GM10248 (cell line): ENCODE data around the gene ALS2CL.
A peak's percentile ranks its signal among the peaks of the same experiment; 100 is the strongest.

Source experiments
- CTCF ChIA-PET: fragments of 300-600 bp; sonication (Branson Sonifier 250); formaldehyde crosslinking; extraction: SDS; loops from one replicate; lab custom pipeline; 2021; ENCODE audit warnings: antibody characterized with exemption; lab: Yijun Ruan, JAX
- POLR2A ChIA-PET: fragments of 350-650 bp; sonication (Branson Sonifier 250); formaldehyde crosslinking; extraction: SDS; loops from one replicate; lab custom pipeline; 2020; ENCODE audit warnings: antibody characterized with exemption; lab: Yijun Ruan, JAX
- DNase-seq: peaks from one replicate; pipeline ENCODE4 v3.0.0; 2012; ENCODE audit errors: extremely low spot score
- TF ChIP-seq, protein P1 (sequence below): IDR thresholded peaks from 2 replicates; pipeline ENCODE4 v1.5.1; 2012; ENCODE audit warnings: mild to moderate bottlenecking, low read depth; ENCODE audit errors: extremely low read depth, missing control alignments, control extremely low read depth

Gene ALS2CL

DNA sequence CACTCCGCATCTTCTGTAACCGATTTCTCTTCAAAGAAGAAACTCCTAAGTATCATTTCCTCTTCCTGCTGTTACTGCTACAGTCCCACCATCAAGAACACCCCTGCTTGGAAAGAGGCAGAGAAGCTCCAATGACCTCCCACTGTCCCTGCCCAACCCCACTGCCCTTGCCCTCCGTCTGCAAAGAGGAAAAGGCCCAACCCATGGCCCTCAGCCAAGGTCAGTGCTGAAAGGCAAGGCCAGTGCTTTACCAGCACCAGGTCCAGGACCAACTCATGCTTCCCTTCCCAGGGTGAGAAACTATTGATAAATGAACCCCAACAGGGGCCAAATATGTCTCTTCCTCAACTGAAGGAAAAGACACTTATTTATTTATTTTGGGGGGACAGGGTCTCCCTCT, 58.6 kb downstream of the ALS2CL start:
- no peak for DNase-seq
- ChIA-PET POLR2A (no interaction called here), CTCF (interaction anchor here (0.8 kb wide), 1 partner anchor 147 kb away, joined by 3 read pairs; no protein-coding TSS in a partner anchor)
- TF ChIP-seq, protein P1, sequence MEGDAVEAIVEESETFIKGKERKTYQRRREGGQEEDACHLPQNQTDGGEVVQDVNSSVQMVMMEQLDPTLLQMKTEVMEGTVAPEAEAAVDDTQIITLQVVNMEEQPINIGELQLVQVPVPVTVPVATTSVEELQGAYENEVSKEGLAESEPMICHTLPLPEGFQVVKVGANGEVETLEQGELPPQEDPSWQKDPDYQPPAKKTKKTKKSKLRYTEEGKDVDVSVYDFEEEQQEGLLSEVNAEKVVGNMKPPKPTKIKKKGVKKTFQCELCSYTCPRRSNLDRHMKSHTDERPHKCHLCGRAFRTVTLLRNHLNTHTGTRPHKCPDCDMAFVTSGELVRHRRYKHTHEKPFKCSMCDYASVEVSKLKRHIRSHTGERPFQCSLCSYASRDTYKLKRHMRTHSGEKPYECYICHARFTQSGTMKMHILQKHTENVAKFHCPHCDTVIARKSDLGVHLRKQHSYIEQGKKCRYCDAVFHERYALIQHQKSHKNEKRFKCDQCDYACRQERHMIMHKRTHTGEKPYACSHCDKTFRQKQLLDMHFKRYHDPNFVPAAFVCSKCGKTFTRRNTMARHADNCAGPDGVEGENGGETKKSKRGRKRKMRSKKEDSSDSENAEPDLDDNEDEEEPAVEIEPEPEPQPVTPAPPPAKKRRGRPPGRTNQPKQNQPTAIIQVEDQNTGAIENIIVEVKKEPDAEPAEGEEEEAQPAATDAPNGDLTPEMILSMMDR = no peak

DNA sequence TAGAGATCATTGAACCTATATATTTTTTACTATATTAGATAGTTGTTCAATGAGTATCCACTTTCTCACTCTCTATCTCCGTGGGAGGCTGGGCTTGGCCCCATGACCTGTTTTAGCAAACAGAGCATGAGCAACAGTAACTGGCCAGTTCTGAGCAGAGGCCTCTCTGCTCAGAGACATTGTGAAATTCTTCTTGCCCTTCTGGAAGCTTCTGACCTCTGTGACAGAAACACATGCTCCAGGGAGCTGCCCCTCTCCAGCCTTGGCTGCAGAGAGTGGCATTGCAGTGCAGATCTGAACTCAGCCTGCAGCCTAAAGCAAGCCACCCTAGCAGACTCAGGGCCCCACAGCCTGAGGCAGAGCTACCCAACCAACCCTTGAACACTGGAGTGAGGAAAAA, 60.7 kb downstream of the ALS2CL start:
- CTCF ChIA-PET = interaction anchor here (0.7 to 8.0 kb wide), 3 partner anchors 9 to 149 kb away, joined by 3 to 168 read pairs (median 3); no protein-coding TSS in a partner anchor
- TF ChIP-seq, protein P1 = no peak
- POLR2A ChIA-PET = no interaction called here
- no peak for DNase-seq

DNA sequence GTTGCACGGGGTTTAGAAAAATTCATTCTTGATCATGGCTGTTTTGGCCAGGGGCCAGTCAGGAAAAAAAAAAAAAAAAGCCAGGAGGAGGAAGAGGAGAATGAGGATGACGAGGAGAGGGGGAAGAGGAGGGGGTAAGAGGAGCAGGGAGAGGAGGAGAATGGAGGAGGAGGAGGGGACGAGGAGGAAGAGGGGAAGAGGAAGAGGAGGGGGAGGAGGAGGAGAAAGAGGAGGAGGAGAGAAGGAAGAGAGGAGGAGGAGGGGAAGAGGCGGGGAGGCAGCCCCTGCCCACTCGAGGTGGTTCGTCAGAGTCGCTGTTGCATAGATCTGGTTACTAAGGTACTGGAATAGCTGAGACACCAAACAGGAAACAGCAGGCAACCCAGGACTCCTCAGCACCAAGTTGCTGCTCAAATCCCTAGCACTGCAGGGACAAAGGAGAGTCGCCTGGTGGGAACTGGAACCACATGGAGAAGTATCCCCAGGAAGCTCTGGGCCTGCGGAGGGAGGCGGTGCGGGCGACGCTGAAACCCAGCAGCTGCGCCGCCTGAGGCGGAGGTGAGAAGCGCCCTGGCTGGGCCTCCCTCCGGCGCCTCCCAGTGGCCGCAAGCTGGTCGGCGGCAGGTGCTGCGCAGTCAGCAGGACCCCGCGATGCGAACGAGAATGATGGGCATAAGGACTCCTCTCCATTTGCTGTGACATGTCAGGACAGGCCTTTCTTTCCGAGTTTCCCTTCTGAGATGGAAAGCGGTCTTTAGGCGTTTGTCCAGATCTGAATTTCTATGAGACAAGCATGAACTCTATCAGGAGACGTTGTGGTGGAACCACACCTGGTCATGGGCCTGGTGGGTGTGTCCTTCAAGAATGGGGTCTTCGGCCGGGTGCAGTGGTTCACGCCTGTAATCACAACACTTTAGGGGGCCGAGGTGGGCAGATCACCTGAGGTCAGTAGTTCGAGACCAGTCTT, 63.6 kb downstream of the ALS2CL start:
- POLR2A ChIA-PET = no interaction called here
- CTCF ChIA-PET = interaction anchor here (0.6 to 8.0 kb wide), 24 partner anchors 10 to 230 kb away, joined by 3 to 168 read pairs (median 4); partner anchors contain the start of genes FAM240A and RTP3
- TF ChIP-seq, protein P1 = peak; percentile 97
- DNase-seq = peak; percentile 86

DNA sequence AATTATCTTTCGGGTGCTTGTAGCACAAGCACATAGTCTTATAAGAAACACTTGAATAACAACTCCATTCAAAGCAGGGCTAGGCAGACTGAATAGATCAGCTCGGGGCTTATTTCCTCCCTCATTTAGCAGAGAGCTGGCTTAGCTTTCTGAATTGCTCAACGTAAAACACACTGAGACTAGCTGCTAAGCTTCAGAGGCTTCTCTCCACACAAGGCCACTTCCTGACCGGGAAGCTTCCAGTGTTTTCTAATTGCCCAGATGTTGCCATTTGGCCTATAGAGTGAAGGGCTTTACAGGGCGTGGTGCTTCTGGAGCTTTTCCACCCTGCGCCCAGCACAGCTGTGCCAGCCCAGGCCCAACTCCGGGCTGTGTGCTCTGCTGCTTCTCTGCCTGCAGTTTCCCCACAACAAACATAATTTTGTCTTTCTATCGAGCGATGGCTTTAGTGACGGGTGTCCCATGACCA, 64.5 kb downstream of the ALS2CL start:
- DNase-seq = no peak
- POLR2A ChIA-PET = no interaction called here
- TF ChIP-seq, protein P1 = no peak
- CTCF ChIA-PET = interaction anchor here (0.8 to 8.0 kb wide), 11 partner anchors 11 to 148 kb away, joined by 3 to 168 read pairs (median 6); partner anchors contain the start of genes FAM240A and RTP3

DNA sequence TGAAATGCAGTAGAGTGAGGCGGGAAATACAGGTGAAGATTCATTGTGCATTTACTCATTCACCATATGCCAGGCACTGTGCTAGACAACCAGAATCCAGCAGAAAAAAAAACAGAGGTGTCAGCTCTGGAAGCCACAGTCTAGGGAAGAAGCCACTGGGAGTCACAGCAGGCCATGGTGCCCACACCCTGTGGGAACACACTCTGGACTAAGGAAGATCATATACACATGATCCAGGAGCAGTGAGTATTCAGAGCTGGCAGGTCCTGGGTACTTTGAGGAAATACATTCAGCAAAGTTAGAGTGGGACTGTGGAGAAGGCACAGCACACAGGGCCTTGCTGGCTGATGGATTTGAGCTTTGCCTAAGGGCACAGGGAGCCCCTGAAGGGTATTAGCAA, 66.4 kb downstream of the ALS2CL start:
- POLR2A ChIA-PET = no interaction called here
- DNase-seq = no peak
- CTCF ChIA-PET = interaction anchor here (0.9 to 8.0 kb wide), 4 partner anchors 17 to 142 kb away, joined by 3 to 168 read pairs (median 6); no protein-coding TSS in a partner anchor
- TF ChIP-seq, protein P1 = no peak

DNA sequence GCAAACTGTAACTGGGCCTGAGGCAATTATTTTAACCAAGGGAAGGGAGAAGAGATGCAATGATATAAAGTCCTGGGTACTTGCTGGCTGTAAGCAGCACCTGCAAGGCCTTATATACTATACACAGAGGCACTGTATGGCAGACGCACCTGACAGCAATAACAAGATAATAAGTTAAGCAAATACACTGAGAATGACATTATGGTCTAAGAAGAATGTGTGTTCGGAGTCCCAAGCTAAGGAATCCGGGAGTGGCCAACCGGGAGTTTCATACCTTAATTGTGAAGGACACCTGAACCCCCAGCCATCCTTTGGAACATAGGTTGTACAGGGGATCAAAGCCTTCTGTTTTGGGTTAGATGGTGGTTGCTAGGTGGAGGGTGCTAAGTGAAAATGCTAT, 67.4 kb downstream of the ALS2CL start:
- ChIA-PET CTCF (interaction anchor here (2.1 kb wide), 1 partner anchor 137 kb away, joined by 18 read pairs; no protein-coding TSS in a partner anchor), POLR2A (no interaction called here)
- TF ChIP-seq, protein P1 = no peak
- DNase-seq = no peak
